Sigmoid colon (tissue), 7 donors: ENCODE measurements around the gene RNF217. TPM values are rescaled to one million over a fixed set of nuclear protein-coding genes. Genes with fewer than 3 reads are reported as not detected.

ENCODE experiments used
- DNase-seq: peaks from one replicate; pipeline ENCODE4 v3.0.0-alpha.2; 2019
- H3K27ac ChIP-seq, 4 donors: fragments of 200-600 bp; sonication (generic); one replicate each; pipeline ENCODE4 v1.5.1; 2016 to 2019; ENCODE audit warnings: mild to moderate bottlenecking in 1 of 4
- H3K27me3 ChIP-seq, 3 donors: fragments of 200-600 bp; sonication (generic); one replicate each; pipeline ENCODE4 v1.5.1; 2019; ENCODE audit warnings: mild to moderate bottlenecking in 1 of 3
- H3K36me3 ChIP-seq, 4 donors: fragments of 200-600 bp; sonication (generic); one replicate each; pipeline ENCODE4 v1.5.1; 2016 to 2019
- H3K4me1 ChIP-seq, 4 donors: fragments of 200-600 bp; sonication (generic); one replicate each; pipeline ENCODE4 v1.5.1; 2017 to 2019
- H3K4me3 ChIP-seq, 4 donors: fragments of 200-600 bp; sonication (generic); one replicate each; pipeline ENCODE4 v1.5.1; 2017 to 2019; ENCODE audit warnings: mild to moderate bottlenecking in 2 of 4, moderate library complexity in 1 of 4
- H3K9me3 ChIP-seq, 4 donors: fragments of 200-600 bp in 3 of 4; sonication (generic) in 3 of 4; one replicate each; pipeline versions ENCODE4 v1.5.1 to v1.6.1; 2013 to 2019
- CTCF ChIP-seq, 4 experiments: fragments of 450-650 bp in 3 of 4; fragments of 200-600 bp in 1 of 4; IDR thresholded peaks; one replicate each; pipeline ENCODE4 v1.5.1; 2016 to 2019; ENCODE audit warnings: antibody characterized with exemption in 4 of 4, mild to moderate bottlenecking in 3 of 4, moderate library complexity in 2 of 4
- EP300 ChIP-seq, 4 donors: sonication (generic); formaldehyde crosslinking; IDR thresholded peaks; one replicate each; pipeline ENCODE4 v1.6.1; 2017; ENCODE audit warnings: antibody characterized with exemption in 4 of 4
- POLR2A ChIP-seq, 2 donors: fragments of 450-650 bp; IDR thresholded peaks; one replicate each; pipeline ENCODE4 v1.6.1; 2016; ENCODE audit warnings: antibody characterized with exemption in 2 of 2, mild to moderate bottlenecking in 2 of 2, moderate library complexity in 2 of 2
- POLR2AphosphoS5 ChIP-seq, 4 donors: sonication (generic); formaldehyde crosslinking; IDR thresholded peaks; one replicate each; pipeline ENCODE4 v1.6.1; 2017; ENCODE audit warnings: antibody characterized with exemption in 4 of 4
- WGBS, 2 donors: extraction: QIAGEN DNeasy Blood & Tissue Kit; methylation state at CpG; one replicate each; pipeline ENCODE4 v1.1.7; 2013; 5-methylcytosine and 5-hydroxymethylcytosine counted together
- intact Hi-C: fragments of 100-400 bp; cut with DNase I; formaldehyde crosslinking; loops from one replicate; pipeline ENCODE4 v1.15.1; 2023
- polyA plus RNA-seq, 3 donors: library from polyadenylated mRNA; stranded (reverse); fragments of 200-250 nt; gene quantifications; one replicate each; pipeline ENCODE4 v1.2.3, GENCODE V29; 2013
- total RNA-seq, 4 donors: library from RNA; depleted of rRNA; stranded (reverse); fragments of >200 nt; gene quantifications; one replicate each; pipeline ENCODE4 v1.1.0, GENCODE V29; 2016
- donor health status: healthy with polysubstance abuse.
- donor health status: Bipolar disorder and iron deficiency.
- donor health status: healthy.

RNF217 gene
- total and polyA plus RNA-seq, 7 donors, result 1.8 to 55.9 (median 35.7) TPM

DNA sequence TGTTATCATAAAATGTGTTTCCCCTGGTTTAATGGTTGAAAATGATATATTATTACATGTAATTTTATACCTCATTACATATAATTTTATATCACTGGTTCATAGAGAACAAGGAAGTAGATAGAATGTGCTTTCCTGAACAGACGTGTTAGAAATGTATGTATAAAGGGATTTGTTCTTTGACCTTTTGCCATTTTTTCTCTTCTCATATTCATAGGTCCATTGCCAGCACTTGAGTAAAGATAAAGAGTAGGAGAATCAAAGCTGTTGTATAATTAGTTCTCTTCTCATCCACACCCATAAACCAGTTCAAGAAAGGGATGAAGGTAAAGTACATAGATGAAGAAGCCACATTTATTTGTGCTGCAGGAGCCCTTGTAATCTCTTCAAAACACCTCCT, 46.7 kb downstream of the RNF217 start:
- no peak overlapping the region for H3K4me3 ChIP-seq
- no peak overlapping the region for H3K27ac ChIP-seq
- no peaks in the 10 kb centered on the region for H3K36me3 ChIP-seq
- peaks cover 0 to 41% (median 29%) of the 10 kb centered on the region in 4 donors for H3K4me1 ChIP-seq
- H3K27me3 ChIP-seq, result no peaks in the 10 kb centered on the region
- TF ChIP-seq POLR2AphosphoS5 (IDR thresholded peaks at IDR 0.05) (no peak), CTCF (IDR thresholded peaks at IDR 0.05) (no peak), EP300 (IDR thresholded peaks at IDR 0.05) (no peak), POLR2A (IDR thresholded peaks at IDR 0.05) (no peak)
- no peak for DNase-seq
- intact Hi-C loops, result no loop called here
- no peaks in the 10 kb centered on the region for H3K9me3 ChIP-seq
- 10 to 70% methylated on average over 1 of the region's 1 CpG for WGBS, 2 donors

DNA sequence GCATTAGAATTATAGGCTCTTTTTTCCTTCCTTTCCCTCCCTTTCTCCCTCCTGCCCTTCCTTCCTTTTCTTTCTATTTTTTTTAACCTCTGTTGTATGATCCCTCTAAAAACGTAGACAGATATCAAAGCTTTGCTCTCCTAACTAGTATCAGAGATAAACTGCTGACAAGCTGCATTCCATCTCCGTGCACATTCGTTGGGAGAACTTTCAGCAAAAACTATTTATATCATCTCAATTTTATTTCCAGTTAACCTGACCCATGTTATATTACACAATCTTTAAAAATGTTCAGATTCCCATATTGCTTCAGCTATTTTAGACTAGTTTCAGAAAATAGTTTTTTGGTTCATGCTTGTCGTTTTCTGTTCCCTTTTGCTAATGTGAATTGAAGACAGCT, 47.3 kb downstream of the RNF217 start:
- H3K27me3 ChIP-seq, result no peaks in the 10 kb centered on the region
- H3K36me3 ChIP-seq, result no peaks in the 10 kb centered on the region
- WGBS, 2 donors, result 66 to 69% methylated on average over 4 of the region's 4 CpGs
- H3K27ac ChIP-seq, result no peak overlapping the region
- no peak for DNase-seq
- no peak for TF ChIP-seq POLR2A (IDR thresholded peaks at IDR 0.05)
- no peak for TF ChIP-seq CTCF (IDR thresholded peaks at IDR 0.05)
- TF ChIP-seq POLR2AphosphoS5 (IDR thresholded peaks at IDR 0.05), result no peak
- no peak for TF ChIP-seq EP300 (IDR thresholded peaks at IDR 0.05)
- H3K4me1 ChIP-seq, result peaks cover 0 to 40% (median 28%) of the 10 kb centered on the region in 4 donors
- intact Hi-C loops, result no loop called here
- H3K4me3 ChIP-seq, result no peak overlapping the region
- H3K9me3 ChIP-seq, result no peaks in the 10 kb centered on the region

DNA sequence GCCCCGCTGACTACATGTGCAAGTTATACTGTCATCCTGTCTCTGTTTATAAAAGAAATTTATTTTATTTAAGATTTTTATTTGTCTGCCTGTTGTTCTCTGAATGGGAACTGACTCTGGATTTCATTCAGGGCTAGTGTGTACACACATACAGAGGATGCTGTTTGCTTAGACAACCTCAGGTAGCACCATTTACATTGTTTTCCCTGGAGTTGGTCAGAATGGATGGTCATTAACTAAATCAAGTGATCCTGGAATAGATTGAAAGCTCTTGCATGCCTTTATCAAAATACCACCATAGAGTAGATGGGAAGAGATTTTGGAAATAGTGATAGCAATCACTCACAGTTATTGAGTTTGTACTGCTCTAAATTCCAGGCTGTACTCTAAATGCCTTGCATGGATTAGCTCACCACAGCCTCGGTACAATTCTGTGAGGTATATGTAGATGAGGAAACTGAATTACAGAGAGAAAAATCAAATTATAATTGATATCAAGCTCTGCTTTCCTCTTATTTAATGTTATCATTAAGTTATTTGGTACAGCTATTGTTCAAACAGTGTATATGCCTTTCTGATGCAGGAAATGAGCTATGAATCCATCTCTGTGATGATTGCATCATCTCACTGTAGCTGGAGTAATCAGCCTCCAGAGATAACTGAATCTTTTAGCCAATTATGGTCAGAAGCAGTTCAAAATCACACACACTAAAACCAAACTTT, 51.9 kb downstream of the RNF217 start:
- Histone ChIP-seq H3K27ac (no peak overlapping the region), H3K36me3 (no peaks in the 10 kb centered on the region), H3K4me1 (peaks cover 0 to 40% (median 22%) of the 10 kb centered on the region in 4 donors), H3K27me3 (no peaks in the 10 kb centered on the region), H3K4me3 (no peak overlapping the region), H3K9me3 (no peaks in the 10 kb centered on the region)
- TF ChIP-seq POLR2AphosphoS5 (IDR thresholded peaks at IDR 0.05) (no peak), POLR2A (IDR thresholded peaks at IDR 0.05) (no peak), CTCF (IDR thresholded peaks at IDR 0.05) (no peak), EP300 (IDR thresholded peaks at IDR 0.05) (no peak)
- intact Hi-C loops, result no loop called here
- 88 to 91% methylated on average over 2 of the region's 2 CpGs for WGBS, 2 donors
- no peak for DNase-seq

DNA sequence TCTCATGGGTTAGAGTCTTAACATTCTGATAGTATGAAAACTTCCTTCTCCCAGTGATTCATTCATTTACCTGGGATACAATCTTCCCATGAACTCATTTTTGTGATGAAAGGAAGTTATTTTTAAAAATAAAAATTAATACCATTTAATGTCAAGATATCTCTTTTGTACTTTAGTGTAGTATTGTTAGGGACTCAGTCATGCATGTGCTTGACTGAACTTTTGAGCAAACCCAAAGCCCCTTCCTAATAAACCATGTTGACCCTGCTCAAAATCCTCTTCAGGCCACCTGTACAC, 52.4 kb downstream of the RNF217 start:
- TF ChIP-seq POLR2AphosphoS5 (IDR thresholded peaks at IDR 0.05) (no peak), CTCF (IDR thresholded peaks at IDR 0.05) (no peak), POLR2A (IDR thresholded peaks at IDR 0.05) (no peak), EP300 (IDR thresholded peaks at IDR 0.05) (no peak)
- intact Hi-C loops, result no loop called here

GRCh38 chr6:125015152-125015551, 52.9 kb downstream of the RNF217 start:
- Histone ChIP-seq H3K27ac (no peak overlapping the region), H3K9me3 (no peaks in the 10 kb centered on the region), H3K4me3 (no peak overlapping the region), H3K27me3 (no peaks in the 10 kb centered on the region), H3K36me3 (peaks cover 0 to 4% (median 0%) of the 10 kb centered on the region in 4 donors), H3K4me1 (peaks cover 0 to 36% (median 17%) of the 10 kb centered on the region in 4 donors)
- TF ChIP-seq EP300 (IDR thresholded peaks at IDR 0.05) (no peak), CTCF (IDR thresholded peaks at IDR 0.05) (no peak)
- DNase-seq, result no peak
- WGBS, 2 donors, result 95 to 96% methylated on average over 4 of the region's 4 CpGs
- intact Hi-C loops, result no loop called here

More for the DNA sequence above, 52.4 kb downstream of the RNF217 start:
- Histone ChIP-seq H3K9me3 (no peaks in the 10 kb centered on the region), H3K27me3 (no peaks in the 10 kb centered on the region), H3K27ac (no peak overlapping the region), H3K4me3 (no peak overlapping the region), H3K4me1 (peaks cover 0 to 36% (median 17%) of the 10 kb centered on the region in 4 donors), H3K36me3 (no peaks in the 10 kb centered on the region)
- no peak for DNase-seq
